Natural killer cell (primary cell): ENCODE data around the gene FOXN3. TPM values are rescaled to one million over a fixed set of nuclear protein-coding genes. Genes with fewer than 3 reads are reported as not detected.

Experiments
- ATAC-seq, 3 donors: fragments of 150-1000 bp in 2 of 3; fragments of 200-7000 bp in 1 of 3; cut with Tn5 transposase; 1 replicate in 1 of 3; 2 replicates in 2 of 3; pipeline ENCODE4 v1.10.0; 2021; ENCODE audit warnings: mild to moderate bottlenecking in 2 of 3, moderate library complexity in 2 of 3
- DNase-seq, 2 donors: peaks; one replicate each; pipeline versions ENCODE4 v3.0.0 to v3.0.0-alpha.2; 2013 to 2021; ENCODE audit warnings: mixed read lengths in 1 of 2
- H3K27ac ChIP-seq: one replicate; pipeline ENCODE4 v1.5.1; 2013; ENCODE audit warnings: mild to moderate bottlenecking, low read length
- H3K27me3 ChIP-seq: one replicate; pipeline ENCODE4 v1.6.1; 2013; ENCODE audit warnings: low read length; ENCODE audit not compliant: control insufficient read depth, insufficient read depth
- H3K36me3 ChIP-seq: one replicate; pipeline ENCODE4 v1.6.1; 2013; ENCODE audit warnings: low read length; ENCODE audit not compliant: control insufficient read depth, insufficient read depth
- H3K4me1 ChIP-seq: one replicate; pipeline ENCODE4 v1.6.1; 2013; ENCODE audit warnings: low read length; ENCODE audit not compliant: control insufficient read depth, insufficient read depth
- H3K4me3 ChIP-seq: one replicate; pipeline ENCODE4 v1.5.1; 2013; ENCODE audit warnings: low read length
- H3K9me3 ChIP-seq: one replicate; pipeline ENCODE4 v1.6.1; 2013; ENCODE audit warnings: low read length; ENCODE audit not compliant: control insufficient read depth, insufficient read depth
- H3K27ac Mint-ChIP-seq, 2 donors: one replicate each; pipeline ENCODE4 v1.8.0; 2022; ENCODE audit warnings: mild to moderate bottlenecking in 2 of 2, mixed read lengths in 2 of 2, moderate library complexity in 1 of 2
- H3K27me3 Mint-ChIP-seq, 2 donors: one replicate each; pipeline ENCODE4 v1.8.0; 2022; ENCODE audit warnings: low read depth in 2 of 2, mixed read lengths in 2 of 2
- H3K36me3 Mint-ChIP-seq: one replicate; pipeline ENCODE4 v1.8.0; 2022; ENCODE audit warnings: mixed read lengths
- H3K4me1 Mint-ChIP-seq, 2 donors: one replicate each; pipeline ENCODE4 v1.8.0; 2022; ENCODE audit warnings: mixed read lengths in 2 of 2
- H3K4me3 Mint-ChIP-seq: one replicate; pipeline ENCODE4 v1.8.0; 2022; ENCODE audit warnings: mild to moderate bottlenecking, moderate library complexity, mixed read lengths
- H3K9me3 Mint-ChIP-seq, 2 donors: one replicate each; pipeline ENCODE4 v1.8.0; 2022; ENCODE audit warnings: mixed read lengths in 2 of 2
- CTCF ChIP-seq: fragments of 200-600 bp; IDR thresholded peaks from one replicate; pipeline ENCODE4 v1.8.0; 2022; ENCODE audit warnings: antibody characterized with exemption
- WGBS: methylation state at CpG from one replicate; pipeline ENCODE4 v1.1.7; 2013; ENCODE audit warnings: missing lambda C conversion rate; ENCODE audit not compliant: insufficient coverage; 5-methylcytosine and 5-hydroxymethylcytosine counted together
- intact Hi-C: fragments of 100-400 bp; cut with micrococcal nuclease; formaldehyde crosslinking; loops from one replicate; pipeline ENCODE4 v1.14.2; 2022
- total RNA-seq, 4 donors: library from RNA; stranded (reverse); fragments of 120-200 nt in 1 of 4; gene quantifications; one replicate each; pipeline versions ENCODE4 v1.2.3 to v1.2.4, GENCODE V29; 2013 to 2022

Gene FOXN3
- total RNA-seq, 3 donors from 2014 or later (not counting 1 experiment from before 2014, with no cell fraction given) = 209 to 216 (median 209) TPM

DNA sequence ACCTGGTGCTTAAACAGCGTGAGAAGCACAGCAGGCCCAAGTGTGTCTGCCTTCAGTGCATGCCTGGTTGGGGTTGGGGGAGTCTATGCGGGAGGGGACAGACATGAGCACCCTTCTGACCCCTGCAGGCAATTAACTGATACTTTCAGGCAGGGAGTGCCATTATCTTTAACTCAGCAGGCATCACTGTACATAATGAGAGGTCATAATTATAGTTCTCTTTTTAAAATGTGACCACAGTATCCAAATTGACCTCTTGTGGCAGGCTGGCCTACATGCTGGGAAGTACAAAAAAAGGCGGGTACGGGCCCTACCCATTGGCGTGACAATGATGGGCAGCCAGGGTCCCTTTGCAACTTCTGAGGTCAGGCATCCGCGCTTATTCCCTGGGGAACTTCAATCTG lies 209.1 kb downstream of the FOXN3 start:
- H3K4me3 Mint-ChIP-seq = no peak overlapping the region
- Histone ChIP-seq H3K4me3 (no peak overlapping the region), H3K27ac (no peak overlapping the region), H3K27me3 (no peaks in the 10 kb centered on the region), H3K4me1 (peaks cover 19% of the 10 kb centered on the region), H3K36me3 (no peaks in the 10 kb centered on the region), H3K9me3 (no peaks in the 10 kb centered on the region)
- H3K9me3 Mint-ChIP-seq = no peaks in the 10 kb centered on the region
- H3K27me3 Mint-ChIP-seq = no peaks in the 10 kb centered on the region
- peak overlapping the region in 1 of 2 donors; percentile 12 for H3K27ac Mint-ChIP-seq
- ATAC-seq (peak in 1 of 3 donors; percentile 18), DNase-seq (no peak)
- H3K4me1 Mint-ChIP-seq = peaks cover 68 to 75% of the 10 kb centered on the region in 2 donors
- intact Hi-C loops = no loop called here
- no peaks in the 10 kb centered on the region for H3K36me3 Mint-ChIP-seq
- 84% methylated on average over 7 of the region's 7 CpGs for WGBS
- no peak for TF ChIP-seq CTCF

DNA sequence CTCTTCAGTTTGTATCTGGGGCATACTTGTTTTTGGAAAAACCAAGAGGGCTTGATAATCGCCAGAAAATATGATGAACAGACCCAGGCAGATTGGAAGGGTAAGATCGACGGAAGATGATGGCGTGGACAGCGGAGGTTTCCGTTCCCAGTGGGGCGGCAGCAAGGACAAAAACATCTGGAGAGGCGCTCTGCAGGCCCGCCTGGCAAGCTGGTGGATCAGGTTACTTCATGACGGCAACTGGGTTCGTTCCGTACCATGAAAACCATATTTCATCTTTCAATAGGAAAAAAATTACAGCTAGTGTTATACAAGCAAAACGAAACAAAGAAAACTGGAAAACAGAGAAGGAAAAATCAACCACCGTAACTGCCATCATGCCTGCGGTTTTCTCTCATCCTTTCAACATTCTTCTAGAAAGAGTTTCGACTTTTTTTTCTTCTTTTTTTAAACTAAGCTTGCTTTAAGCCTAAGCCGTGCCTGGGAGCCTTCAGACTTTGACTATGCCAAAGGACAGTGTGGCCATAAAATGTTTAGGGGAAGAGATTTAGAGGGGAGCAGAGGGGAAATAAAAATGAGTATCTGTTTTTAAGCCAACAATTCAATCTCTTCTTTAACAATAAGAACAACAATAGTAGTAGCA lies 210.5 kb downstream of the FOXN3 start:
- Mint-ChIP-seq H3K27ac (no peak overlapping the region), H3K36me3 (no peaks in the 10 kb centered on the region), H3K27me3 (no peaks in the 10 kb centered on the region), H3K9me3 (no peaks in the 10 kb centered on the region), H3K4me1 (peaks cover 78% of the 10 kb centered on the region in 2 donors), H3K4me3 (no peak overlapping the region)
- Histone ChIP-seq H3K27me3 (no peaks in the 10 kb centered on the region), H3K9me3 (no peaks in the 10 kb centered on the region), H3K4me1 (peaks cover 33% of the 10 kb centered on the region), H3K4me3 (no peak overlapping the region), H3K36me3 (no peaks in the 10 kb centered on the region), H3K27ac (no peak overlapping the region)
- intact Hi-C loops = no loop called here
- DNase-seq (no peak), ATAC-seq (no peak)
- 95% methylated on average over 16 of the region's 17 CpGs for WGBS
- TF ChIP-seq CTCF = no peak

DNA sequence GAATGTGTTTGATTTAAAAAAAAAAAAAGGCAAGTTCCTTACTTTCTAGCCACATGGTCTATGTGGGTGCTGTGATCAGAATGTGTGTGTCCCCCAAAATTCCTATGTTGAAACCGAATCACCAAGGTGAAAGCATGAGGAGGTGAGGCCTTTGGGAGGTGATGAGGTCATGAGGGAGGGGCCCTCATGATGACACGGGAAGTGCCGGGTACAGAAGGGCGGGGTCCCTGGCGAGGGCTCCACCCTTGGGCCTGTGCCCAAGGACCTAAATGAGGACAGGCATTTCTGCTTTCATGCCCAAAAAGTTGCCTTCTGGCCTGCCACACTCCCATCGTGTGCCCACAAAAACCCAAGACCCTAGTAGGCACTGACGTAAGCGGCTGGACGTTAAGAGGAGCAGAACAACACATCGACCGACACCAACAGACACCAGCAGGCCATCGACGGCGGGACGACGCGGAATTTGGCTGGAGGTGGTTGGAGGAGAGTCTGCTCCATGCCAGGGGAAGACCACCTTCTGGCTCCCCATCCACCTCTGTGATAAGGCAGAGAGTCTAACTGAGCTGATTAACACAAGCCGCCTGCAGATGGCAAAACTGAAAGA lies 211.8 kb downstream of the FOXN3 start:
- Mint-ChIP-seq H3K9me3 (no peaks in the 10 kb centered on the region), H3K36me3 (no peaks in the 10 kb centered on the region), H3K27me3 (no peaks in the 10 kb centered on the region), H3K27ac (no peak overlapping the region), H3K4me3 (no peak overlapping the region), H3K4me1 (peaks cover 78 to 83% of the 10 kb centered on the region in 2 donors)
- WGBS = 95% methylated on average over 18 of the region's 18 CpGs
- no peak for TF ChIP-seq CTCF
- Histone ChIP-seq H3K36me3 (no peaks in the 10 kb centered on the region), H3K9me3 (no peaks in the 10 kb centered on the region), H3K27ac (no peak overlapping the region), H3K4me3 (no peak overlapping the region), H3K4me1 (peaks cover 37% of the 10 kb centered on the region), H3K27me3 (no peaks in the 10 kb centered on the region)
- no peak for DNase-seq
- ATAC-seq = no peak
- intact Hi-C loops = no loop called here
